ENCODE measurements around the gene CYP24A1.

GRCh38 chr20:54184904-54185626 is 11.3 kb upstream of the CYP24A1 start:
- no peak for TF ChIP-seq CTCF (IDR thresholded peaks at IDR 0.05)
- no peak for TF ChIP-seq ZFX (IDR thresholded peaks at IDR 0.05; ENCODE audit: borderline replicate concordance)

All from 22Rv1 (cell line).